A549 (cell line): ENCODE results near the gene MAU2. TPM values are rescaled to one million over a fixed set of nuclear protein-coding genes. Genes with fewer than 3 reads are reported as not detected.

Experiments
- ATAC-seq, 2 experiments: fragments of 200-7000 bp in 1 of 2; fragments of >200 bp in 1 of 2; cut with Nextera tagmentation in 1 of 2; cut with Tn5 transposase in 1 of 2; 3 replicates each; pipeline versions ENCODE4 v1.8.0 to v1.9.1; 2018 to 2020; ENCODE audit warnings: mild to moderate bottlenecking in 1 of 2, moderate library complexity in 1 of 2
- CTCF ChIA-PET: fragments of 300-600 bp; sonication (Branson Sonifier 250); formaldehyde crosslinking; extraction: SDS; loops from one replicate; lab custom pipeline; 2021; ENCODE audit warnings: antibody characterized with exemption, inconsistent platforms; lab: Yijun Ruan, JAX
- POLR2A ChIA-PET: fragments of 350-600 bp; formaldehyde crosslinking; extraction: SDS; loops from one replicate; lab custom pipeline; 2021; ENCODE audit warnings: antibody characterized with exemption, inconsistent platforms; lab: Yijun Ruan, JAX
- DNase-seq, 2 experiments: peaks; one replicate each; pipeline versions ENCODE4 v3.0.0 to v3.0.0-alpha.2; 2011 to 2016; ENCODE audit warnings: low read depth in 1 of 2, low spot score in 1 of 2
- FAIRE-seq: peaks from 2 replicates; lab custom pipeline; 2011; peaks lifted over from hg19 to GRCh38; lab: Jason Lieb, UNC
- H3K27ac ChIP-seq, 2 experiments: fragments of >200 bp; sonication (Bioruptor Twin); formaldehyde crosslinking; 3 replicates each; pipeline ENCODE4 v1.5.1; 2016 to 2017
- H3K4me1 ChIP-seq: fragments of >200 bp; sonication (Bioruptor Twin); formaldehyde crosslinking; 3 replicates; pipeline ENCODE4 v1.6.1; 2016
- H3K4me2 ChIP-seq: fragments of >200 bp; sonication (Bioruptor Twin); formaldehyde crosslinking; 3 replicates; pipeline ENCODE4 v1.6.1; 2016
- H3K4me3 ChIP-seq: fragments of >200 bp; sonication (Bioruptor Twin); formaldehyde crosslinking; 3 replicates; pipeline ENCODE4 v1.5.1; 2016
- H3K9me3 ChIP-seq: fragments of >200 bp; sonication (Bioruptor Twin); formaldehyde crosslinking; 3 replicates; pipeline ENCODE4 v1.6.1; 2016
- BHLHE40 ChIP-seq: IDR thresholded peaks from 2 replicates; pipeline ENCODE4 v1.6.1; 2012; ENCODE audit warnings: low read depth, low read length, inconsistent platforms
- CBX2 ChIP-seq: fragments of 200-600 bp; sonication (generic); IDR thresholded peaks from 2 replicates; pipeline ENCODE4 v1.6.1; 2016; ENCODE audit warnings: low read depth, mild to moderate bottlenecking, borderline replicate concordance
- CBX8 ChIP-seq: fragments of 200-600 bp; sonication (generic); IDR thresholded peaks from 2 replicates; pipeline ENCODE4 v1.6.1; 2016
- CTCF ChIP-seq: fragments of >200 bp; sonication (Bioruptor Twin); formaldehyde crosslinking; IDR thresholded peaks from 3 replicates; pipeline ENCODE4 v1.5.1; 2016
- EHF ChIP-seq: fragments of 250-450 bp; sonication (Bioruptor Pico); IDR thresholded peaks from 2 replicates; pipeline ENCODE4 v1.5.0; 2020; ENCODE audit warnings: mild to moderate bottlenecking
- ELK1 ChIP-seq: fragments of 150-350 bp; IDR thresholded peaks from 2 replicates; pipeline ENCODE4 v1.6.1; 2014; ENCODE audit warnings: low read depth, mild to moderate bottlenecking, low read length
- EP300 ChIP-seq, 2 experiments: fragments of >200 bp; sonication (Bioruptor Twin); formaldehyde crosslinking; IDR thresholded peaks; 2 replicates in 1 of 2; 3 replicates in 1 of 2; pipeline ENCODE4 v1.6.1; 2016 to 2017
- ESRRA ChIP-seq: fragments of 150-350 bp; IDR thresholded peaks from 2 replicates; pipeline ENCODE4 v1.6.1; 2014; ENCODE audit warnings: mild to moderate bottlenecking, low read length, borderline replicate concordance
- FOSB ChIP-seq: fragments of 250-450 bp; sonication (Bioruptor Pico); IDR thresholded peaks from 2 replicates; pipeline ENCODE4 v1.5.0; 2020; ENCODE audit warnings: mild to moderate bottlenecking, moderate library complexity
- GATA3 ChIP-seq: IDR thresholded peaks from 2 replicates; pipeline ENCODE4 v1.6.1; 2012; ENCODE audit warnings: borderline replicate concordance
- HDAC2 ChIP-seq: fragments of 200-600 bp; sonication (generic); IDR thresholded peaks from 2 replicates; pipeline ENCODE4 v1.6.1; 2016
- HMGXB4 ChIP-seq: fragments of 250-450 bp; sonication (Bioruptor Pico); IDR thresholded peaks from 2 replicates; pipeline ENCODE4 v1.5.0; 2021; ENCODE audit warnings: mild to moderate bottlenecking, moderate library complexity, borderline replicate concordance
- JUNB ChIP-seq: fragments of >200 bp; sonication (Bioruptor Twin); formaldehyde crosslinking; IDR thresholded peaks from 2 replicates; pipeline ENCODE4 v1.6.1; 2016
- NR3C1 ChIP-seq: fragments of >200 bp; sonication (Bioruptor Twin); formaldehyde crosslinking; IDR thresholded peaks from 3 replicates; pipeline ENCODE4 v1.6.1; 2017
- REST ChIP-seq: fragments of 200-600 bp; sonication (generic); IDR thresholded peaks from 2 replicates; pipeline ENCODE4 v1.6.1; 2016; ENCODE audit warnings: antibody characterized with exemption, mild to moderate bottlenecking, moderate library complexity
- RFX5 ChIP-seq: fragments of 450-650 bp; IDR thresholded peaks from 2 replicates; pipeline ENCODE4 v1.7.1; 2014; ENCODE audit warnings: antibody characterized with exemption, mild to moderate bottlenecking, moderate library complexity
- RNF2 ChIP-seq: fragments of 200-600 bp; sonication (generic); IDR thresholded peaks from 2 replicates; pipeline ENCODE4 v1.6.1; 2016; ENCODE audit warnings: low read depth, mild to moderate bottlenecking, antibody characterized with exemption, moderate library complexity, borderline replicate concordance
- SREBF2 ChIP-seq: fragments of 450-650 bp; IDR thresholded peaks from 2 replicates; pipeline ENCODE4 v1.6.1; 2014; ENCODE audit warnings: mild to moderate bottlenecking, moderate library complexity
- TFCP2L1 ChIP-seq: fragments of 250-450 bp; sonication (Bioruptor Pico); IDR thresholded peaks from 2 replicates; pipeline ENCODE4 v1.5.0; 2021; ENCODE audit warnings: mild to moderate bottlenecking
- ZC3H11A ChIP-seq: fragments of 450-650 bp; IDR thresholded peaks from 2 replicates; pipeline ENCODE4 v1.6.1; 2014; ENCODE audit warnings: antibody characterized with exemption, mild to moderate bottlenecking
- WGBS: methylation state at CpG from one replicate; pipeline ENCODE4 v1.1.6; 2017; ENCODE audit errors: missing lambda C conversion rate; 5-methylcytosine and 5-hydroxymethylcytosine counted together
- polyA plus RNA-seq, 4 experiments: library from polyadenylated mRNA; depleted of rRNA in 3 of 4; stranded (reverse); fragments of >200 nt; fragmentation: RNase III in 1 of 4; extraction: RNeasy Plus Mini Kit Qiagen cat#74134 plus additional on column Dnase treatment in 1 of 4; gene quantifications; 2 replicates in 3 of 4; 3 replicates in 1 of 4; pipeline ENCODE4 v1.2.3, GENCODE V29; 2011 to 2017

Gene MAU2
- polyA plus RNA-seq, 2 of the 4 experiments (the other 2 are of a cell fraction), result 8.5 to 11.5 TPM

GRCh38 chr19:19354007-19354406, 33.4 kb downstream of the MAU2 start (continued):
- no peak for TF ChIP-seq REST
- no peak for TF ChIP-seq RFX5

GRCh38 chr19:19354932-19355331, 34.3 kb downstream of the MAU2 start:
- no peak; a peak in 1 of 6 replicates for ATAC-seq
- ChIA-PET POLR2A (no interaction called here), CTCF (interaction anchor here (0.5 to 1.5 kb wide), 2 partner anchors 136 to 384 kb away, joined by 3 to 5 read pairs; no protein-coding TSS in a partner anchor)
- no peak for TF ChIP-seq GATA3
- TF ChIP-seq HMGXB4, result no peak
- no peak for TF ChIP-seq BHLHE40
- no peak for TF ChIP-seq RNF2
- TF ChIP-seq EP300 (IDR thresholded peaks at IDR 0.05), result no peak
- no peak for TF ChIP-seq REST
- no peaks in the 10 kb centered on the region for H3K4me1 ChIP-seq
- DNase-seq, result no peak
- no peaks in the 10 kb centered on the region for H3K9me3 ChIP-seq
- H3K4me2 ChIP-seq, result no peak overlapping the region
- no peak overlapping the region for H3K4me3 ChIP-seq
- 80% methylated on average over 3 of the region's 11 CpGs for WGBS
- no peak overlapping the region for H3K27ac ChIP-seq
- FAIRE-seq, result no peak

- no peak overlapping the region for H3K27ac ChIP-seq
- no peak for TF ChIP-seq EHF (CRISPR knock-in tag)
- no peak for TF ChIP-seq RNF2
- TF ChIP-seq NR3C1, result no peak
- POLR2A ChIA-PET, result no interaction called here
- DNase-seq (no peak), FAIRE-seq (no peak), ATAC-seq (no peak)
- H3K4me3 ChIP-seq, result no peak overlapping the region
- CTCF ChIA-PET, result no interaction called here
- H3K4me2 ChIP-seq, result no peak overlapping the region
- 98% methylated on average over 7 of the region's 18 CpGs for WGBS
- no peaks in the 10 kb centered on the region for H3K4me1 ChIP-seq
- H3K9me3 ChIP-seq, result no peaks in the 10 kb centered on the region
Observed at GRCh38 chr19:19355606-19356139, 35.0 kb downstream of the MAU2 start.

GRCh38 chr19:19356500-19356899, 35.9 kb downstream of the MAU2 start:
- CTCF ChIA-PET, result interaction anchor here (1.1 kb wide), 1 partner anchor 15 kb away, joined by 3 read pairs; no protein-coding TSS in a partner anchor
- POLR2A ChIA-PET, result no interaction called here
- ATAC-seq (no peak), FAIRE-seq (no peak), DNase-seq (no peak)
- Histone ChIP-seq H3K9me3 (no peaks in the 10 kb centered on the region), H3K4me3 (no peak overlapping the region), H3K4me2 (no peak overlapping the region), H3K27ac (no peak overlapping the region), H3K4me1 (no peaks in the 10 kb centered on the region)
- 100% methylated on average over 5 of the region's 11 CpGs for WGBS
- TF ChIP-seq CBX2 (no peak), ELK1 (no peak), TFCP2L1 (CRISPR knock-in tag) (no peak), CBX8 (no peak), SREBF2 (no peak), HDAC2 (no peak), EHF (CRISPR knock-in tag) (no peak), FOSB (CRISPR knock-in tag) (no peak), ZC3H11A (no peak), JUNB (no peak), ESRRA (no peak), CTCF (no peak)
